Calu3 (cell line): ENCODE measurements around the gene KCNK10. TPM values are rescaled to one million over a fixed set of nuclear protein-coding genes. Genes with fewer than 3 reads are reported as not detected.

Experiments
- BruUV-seq: library from RNA; stranded (reverse); fragments of 400-500 nt; replicated peaks from 2 replicates; lab custom pipeline; 2021; lab: Mats Ljungman, UMichigan
- CTCF ChIA-PET: fragments of 300-600 bp; sonication (Branson Sonifier 250); formaldehyde crosslinking; loops from one replicate; lab custom pipeline; 2022; ENCODE audit warnings: antibody characterized with exemption; lab: Charles Lee
- DNase-seq: peaks from one replicate; pipeline ENCODE4 v3.0.0; 2022
- H3K27ac Mint-ChIP-seq: one replicate; pipeline ENCODE4 v1.8.0; 2022; ENCODE audit warnings: mixed read lengths; ENCODE audit not compliant: unreplicated experiment
- H3K27me3 Mint-ChIP-seq: one replicate; pipeline ENCODE4 v1.8.0; 2022; ENCODE audit warnings: mixed read lengths; ENCODE audit not compliant: unreplicated experiment
- H3K36me3 Mint-ChIP-seq: one replicate; pipeline ENCODE4 v1.8.0; 2022; ENCODE audit warnings: mild to moderate bottlenecking, moderate library complexity, mixed read lengths; ENCODE audit not compliant: insufficient read depth, unreplicated experiment
- H3K4me1 Mint-ChIP-seq: one replicate; pipeline ENCODE4 v1.8.0; 2022; ENCODE audit warnings: mild to moderate bottlenecking, low read depth, mixed read lengths; ENCODE audit not compliant: unreplicated experiment
- H3K4me3 Mint-ChIP-seq: one replicate; pipeline ENCODE4 v1.8.0; 2022; ENCODE audit warnings: mild to moderate bottlenecking, low read depth, moderate library complexity, mixed read lengths; ENCODE audit not compliant: unreplicated experiment
- H3K9me3 Mint-ChIP-seq: one replicate; pipeline ENCODE4 v1.8.0; 2022; ENCODE audit warnings: low read depth, mixed read lengths; ENCODE audit not compliant: unreplicated experiment
- CTCF ChIP-seq: fragments of 200-600 bp; IDR thresholded peaks from one replicate; pipeline ENCODE4 v1.8.0; 2022; ENCODE audit warnings: antibody characterized with exemption; ENCODE audit not compliant: unreplicated experiment
- intact Hi-C: fragments of 100-400 bp; cut with micrococcal nuclease; formaldehyde crosslinking; loops from one replicate; pipeline ENCODE4 v1.10.0; 2022; ENCODE audit not compliant: unreplicated experiment
- total RNA-seq: library from RNA; stranded (reverse); gene quantifications from 2 replicates; pipeline ENCODE4 v1.2.3, GENCODE V29; 2022

KCNK10 gene
- total RNA-seq, 1 experiment from 2014 or later: not detected

- Mint-ChIP-seq H3K4me3 (no peak overlapping the region), H3K4me1 (peaks cover 18% of the 10 kb centered on the region), H3K9me3 (no peaks in the 10 kb centered on the region), H3K27me3 (peaks cover 28% of the 10 kb centered on the region), H3K36me3 (peaks cover 6% of the 10 kb centered on the region), H3K27ac (no peak overlapping the region)
- DNase-seq: no peak
- no peak for TF ChIP-seq CTCF
- CTCF ChIA-PET: interaction anchor here (1.4 kb wide), 1 partner anchor 189 kb away, joined by 3 read pairs; no protein-coding TSS in a partner anchor
- BruUV-seq: no TSS peak
- intact Hi-C loops: no loop called here
Measured at GRCh38 chr14:88191605-88192004, 131.5 kb downstream of the KCNK10 start.

DNA sequence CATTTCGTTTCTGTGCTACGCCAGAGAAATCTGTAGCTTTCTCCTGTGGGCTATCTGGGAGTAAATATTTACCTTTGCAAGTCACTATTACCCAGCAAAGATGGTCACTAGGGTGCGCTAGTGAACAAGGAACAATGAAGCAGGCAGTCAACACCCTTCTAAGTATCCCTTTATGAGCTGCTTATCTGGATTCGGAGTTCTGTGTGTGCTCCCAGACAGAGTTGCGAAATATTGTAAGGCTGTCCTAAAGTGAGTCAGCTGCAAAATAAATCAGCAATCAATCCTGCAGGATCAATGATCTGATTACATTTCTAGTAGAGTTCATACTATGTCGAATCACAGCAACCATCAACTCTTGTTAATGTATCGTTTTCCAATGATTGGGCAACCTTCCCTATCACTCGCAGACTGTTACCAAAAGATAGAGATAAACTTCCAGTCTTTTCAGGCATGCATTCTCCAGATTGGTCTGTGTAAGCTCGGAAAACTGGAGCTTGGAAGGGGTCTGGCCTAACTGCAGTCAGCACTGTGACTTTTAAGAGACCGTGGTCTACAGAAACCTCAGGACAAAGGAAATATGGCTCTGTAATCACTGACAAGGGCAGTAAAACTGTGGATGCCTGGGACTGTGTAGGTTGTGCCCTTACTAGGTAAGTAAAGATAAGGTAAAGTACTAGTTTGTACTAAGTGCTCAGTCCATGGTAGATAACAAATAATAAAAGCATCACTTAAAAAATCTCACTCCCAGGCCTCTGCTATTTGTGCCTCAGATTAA is 133.5 kb downstream of the KCNK10 start:
- no TSS peak for BruUV-seq
- intact Hi-C loops: loop anchor here (1.0 to 5.0 kb wide), 6 partner anchors 45 to 363 kb away; no protein-coding TSS in a partner anchor
- H3K4me1 Mint-ChIP-seq: peaks cover 14% of the 10 kb centered on the region
- no peak overlapping the region for H3K27ac Mint-ChIP-seq
- CTCF ChIA-PET: interaction anchor here (0.5 to 2.2 kb wide), 23 partner anchors 9 to 387 kb away, joined by 3 to 22 read pairs (median 3); partner anchors contain the start of gene SPATA7
- no peaks in the 10 kb centered on the region for H3K9me3 Mint-ChIP-seq
- DNase-seq: peak; percentile 84
- peaks cover 9% of the 10 kb centered on the region for H3K27me3 Mint-ChIP-seq
- H3K4me3 Mint-ChIP-seq: peak overlapping the region; percentile 70
- peak; percentile 38 for TF ChIP-seq CTCF
- peaks cover 6% of the 10 kb centered on the region for H3K36me3 Mint-ChIP-seq

DNA sequence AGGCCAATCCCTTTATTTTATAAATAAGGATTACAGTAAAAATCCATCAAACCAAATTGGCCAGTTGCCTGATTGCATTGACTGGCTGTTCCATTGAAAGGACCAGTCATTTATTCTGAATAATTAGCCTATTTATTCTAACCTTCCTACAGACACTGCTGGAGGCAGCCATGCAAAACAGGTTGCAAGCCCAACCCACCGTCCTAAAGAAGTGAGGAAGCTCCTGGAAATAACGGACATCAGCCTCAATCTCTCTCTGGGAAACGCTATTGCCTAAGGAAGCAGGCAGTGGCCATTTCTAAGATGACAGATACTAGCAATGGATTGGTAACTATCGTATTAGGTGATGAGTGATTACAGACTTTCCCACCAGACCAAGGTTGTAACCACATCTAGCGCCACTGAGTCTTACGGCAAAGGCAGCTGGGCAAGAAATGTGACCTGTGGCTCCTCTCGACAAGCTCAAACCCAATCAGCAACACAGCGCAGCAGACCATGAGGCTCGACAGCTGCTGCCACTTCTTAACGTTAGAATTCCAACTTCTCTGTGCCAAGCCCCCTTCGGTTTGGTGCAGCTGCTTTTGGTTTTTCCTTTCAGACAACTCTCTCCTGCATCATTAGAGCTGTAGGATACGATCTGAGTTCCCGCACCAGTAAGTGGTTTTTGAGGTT is 134.2 kb downstream of the KCNK10 start:
- Mint-ChIP-seq H3K36me3 (peaks cover 6% of the 10 kb centered on the region), H3K4me3 (peak overlapping the region; percentile 70), H3K27me3 (peaks cover 2% of the 10 kb centered on the region), H3K27ac (no peak overlapping the region), H3K4me1 (peaks cover 10% of the 10 kb centered on the region), H3K9me3 (no peaks in the 10 kb centered on the region)
- no peak for TF ChIP-seq CTCF
- no TSS peak for BruUV-seq
- DNase-seq: peak; percentile 4
- intact Hi-C loops: loop anchor here (1.0 to 5.0 kb wide), 6 partner anchors 45 to 363 kb away; no protein-coding TSS in a partner anchor
- CTCF ChIA-PET: interaction anchor here (0.6 to 2.2 kb wide), 20 partner anchors 8 to 388 kb away, joined by 3 to 22 read pairs (median 4); partner anchors contain the start of gene SPATA7

DNA sequence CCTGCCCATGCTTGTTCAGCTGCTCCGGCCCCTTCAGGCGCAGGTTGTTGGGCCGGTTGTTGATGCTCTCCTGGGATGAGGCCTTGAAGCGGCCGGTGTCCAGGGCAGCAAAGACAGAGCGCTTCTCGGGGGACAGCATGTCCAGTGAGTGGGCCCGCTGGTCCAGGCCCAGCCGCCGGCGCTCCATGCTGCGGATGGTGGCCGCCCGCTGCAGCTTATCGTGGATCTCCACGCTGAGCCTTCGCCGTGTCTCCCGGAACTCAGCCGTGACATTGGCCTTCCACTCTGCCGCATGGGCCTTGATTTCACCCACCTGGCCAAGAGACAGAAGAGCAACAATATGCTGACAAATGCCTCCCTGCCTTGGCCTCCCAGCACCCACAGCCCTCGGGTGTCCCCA is 137.2 kb downstream of the KCNK10 start:
- CTCF ChIA-PET: no interaction called here
- BruUV-seq: no TSS peak
- Mint-ChIP-seq H3K9me3 (no peaks in the 10 kb centered on the region), H3K27me3 (no peaks in the 10 kb centered on the region), H3K27ac (no peak overlapping the region), H3K36me3 (peaks cover 6% of the 10 kb centered on the region), H3K4me3 (no peak overlapping the region), H3K4me1 (peaks cover 10% of the 10 kb centered on the region)
- DNase-seq: no peak
- no peak for TF ChIP-seq CTCF
- intact Hi-C loops: loop anchor here (5.0 kb wide), 3 partner anchors 174 to 366 kb away; no protein-coding TSS in a partner anchor
